Measurements from ENCODE around the gene ACTR6. TPM values are rescaled to one million over a fixed set of nuclear protein-coding genes. Genes with fewer than 3 reads are reported as not detected.

Gene ACTR6
- total and polyA plus RNA-seq, 2 donors (not counting 3 experiments of a cell fraction or from before 2014, with no cell fraction given) = 7.5 to 23.2 TPM

DNA sequence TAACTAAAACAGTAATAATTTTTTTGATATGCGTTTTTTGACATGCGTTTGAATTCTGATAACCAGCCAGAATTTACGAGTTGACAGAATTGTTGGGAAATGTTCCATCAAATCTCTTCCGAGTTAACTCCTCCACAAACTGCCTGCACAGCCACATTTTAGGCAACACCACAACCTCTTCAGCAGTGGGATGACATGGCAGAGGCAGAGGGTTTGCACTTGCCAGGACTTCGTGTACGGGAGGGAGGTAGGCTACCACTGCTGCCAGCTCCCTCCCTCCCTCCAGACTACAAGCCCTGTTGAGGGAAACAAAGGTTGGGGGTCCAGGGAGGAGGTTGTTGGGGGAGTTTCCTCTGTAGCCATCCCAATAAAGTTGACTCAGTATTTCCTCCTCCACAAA is 14.5 kb upstream of the ACTR6 start:
- POLR2A ChIA-PET = no interaction called here
- FAIRE-seq = no peak
- H3K9me3 ChIP-seq (replicated peaks; ENCODE audit: control insufficient read depth, insufficient read depth, low read length) = no peaks in the 10 kb centered on the region
- H4K20me1 ChIP-seq (replicated peaks; ENCODE audit: control insufficient read depth, extremely low read depth, insufficient read depth, low read length) = no peaks in the 10 kb centered on the region
- H2AFZ ChIP-seq (ENCODE audit: low read depth, low read length) = no peak overlapping the region
- BruUV-seq (replicated peaks) = no TSS peak
- dilution Hi-C loops (cut with MboI; ENCODE audit: extremely low pct_ligation_motif_present, low sequenced_read_pairs) = no loop called here
- H3K4me3 ChIP-seq (replicated peaks in 1 of 3; ENCODE audit: insufficient read depth in 1 of 3, low read depth in 1 of 3, low read length in 3 of 3) = no peak overlapping the region
- H3K36me3 ChIP-seq (ENCODE audit: control insufficient read depth in 2 of 2, extremely low read depth in 1 of 2, insufficient read depth in 2 of 2, low read length in 2 of 2) = no peaks in the 10 kb centered on the region
- H3K9me1 ChIP-seq (replicated peaks; ENCODE audit: control insufficient read depth, extremely low read depth, insufficient read depth, low read length) = no peaks in the 10 kb centered on the region
- DNase-seq (ENCODE audit: low read depth, low spot score) = no peak
- H3K79me2 ChIP-seq (ENCODE audit: control insufficient read depth, insufficient read depth, low read length) = no peaks in the 10 kb centered on the region
- TF ChIP-seq EZH2 (IDR thresholded peaks at IDR 0.05; ENCODE audit: borderline replicate concordance, low read depth, low read length, severe bottlenecking) (no peak), JUN (IDR thresholded peaks at IDR 0.05; ENCODE audit: borderline replicate concordance, insufficient read depth, insufficient read length, low read depth) (no peak), GATA2 (IDR thresholded peaks at IDR 0.05; ENCODE audit: insufficient read depth, insufficient read length, low read depth, low read length) (no peak), MYC (IDR thresholded peaks at IDR 0.05; ENCODE audit: low read depth, low read length) (no peak), POLR2A (IDR thresholded peaks at IDR 0.05; ENCODE audit: low read depth, low read length) (no peak)
- TF ChIP-seq, protein P1, sequence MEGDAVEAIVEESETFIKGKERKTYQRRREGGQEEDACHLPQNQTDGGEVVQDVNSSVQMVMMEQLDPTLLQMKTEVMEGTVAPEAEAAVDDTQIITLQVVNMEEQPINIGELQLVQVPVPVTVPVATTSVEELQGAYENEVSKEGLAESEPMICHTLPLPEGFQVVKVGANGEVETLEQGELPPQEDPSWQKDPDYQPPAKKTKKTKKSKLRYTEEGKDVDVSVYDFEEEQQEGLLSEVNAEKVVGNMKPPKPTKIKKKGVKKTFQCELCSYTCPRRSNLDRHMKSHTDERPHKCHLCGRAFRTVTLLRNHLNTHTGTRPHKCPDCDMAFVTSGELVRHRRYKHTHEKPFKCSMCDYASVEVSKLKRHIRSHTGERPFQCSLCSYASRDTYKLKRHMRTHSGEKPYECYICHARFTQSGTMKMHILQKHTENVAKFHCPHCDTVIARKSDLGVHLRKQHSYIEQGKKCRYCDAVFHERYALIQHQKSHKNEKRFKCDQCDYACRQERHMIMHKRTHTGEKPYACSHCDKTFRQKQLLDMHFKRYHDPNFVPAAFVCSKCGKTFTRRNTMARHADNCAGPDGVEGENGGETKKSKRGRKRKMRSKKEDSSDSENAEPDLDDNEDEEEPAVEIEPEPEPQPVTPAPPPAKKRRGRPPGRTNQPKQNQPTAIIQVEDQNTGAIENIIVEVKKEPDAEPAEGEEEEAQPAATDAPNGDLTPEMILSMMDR (IDR thresholded peaks at IDR 0.05; ENCODE audit: extremely low read depth in 1 of 2, insufficient read depth in 1 of 2, low read depth in 1 of 2, low read length in 2 of 2) = no peak
- TF ChIP-seq, protein P2, sequence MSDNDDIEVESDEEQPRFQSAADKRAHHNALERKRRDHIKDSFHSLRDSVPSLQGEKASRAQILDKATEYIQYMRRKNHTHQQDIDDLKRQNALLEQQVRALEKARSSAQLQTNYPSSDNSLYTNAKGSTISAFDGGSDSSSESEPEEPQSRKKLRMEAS (IDR thresholded peaks at IDR 0.05; ENCODE audit: insufficient read depth, insufficient read length) = no peak
- H3K4me2 ChIP-seq (ENCODE audit: insufficient read depth, low read length) = no peak overlapping the region
- H3K4me1 ChIP-seq (ENCODE audit: control insufficient read depth, extremely low read depth, insufficient read depth, low read length) = no peaks in the 10 kb centered on the region
- intact Hi-C loops (cut with micrococcal nuclease) = no loop called here
- H3K27ac ChIP-seq (ENCODE audit: insufficient read depth, low read depth, low read length) = no peak overlapping the region
- H3K27me3 ChIP-seq (ENCODE audit: control insufficient read depth in 2 of 2, insufficient read depth in 2 of 2, low read length in 2 of 2) = peaks cover 0 to 2% of the 10 kb centered on the region in 2 experiments
- H3K9ac ChIP-seq (replicated peaks; ENCODE audit: extremely low read depth, insufficient read depth, low read length) = no peak overlapping the region
- CTCF ChIA-PET = interaction anchor here (1.0 to 1.7 kb wide), 3 partner anchors 9 to 219 kb away, joined by 3 to 4 read pairs (median 4); no protein-coding TSS in a partner anchor

Data from endothelial cell of umbilical vein (primary cell).